ENCODE data around the gene HOXC12.
A peak's percentile ranks its signal among the peaks of the same experiment; 100 is the strongest.

HOXC12 gene

GRCh38 chr12:53983950-53984572 is 29.4 kb downstream of the HOXC12 start:
- no peak for DNase-seq (ENCODE audit: low read depth in 2 of 2)

- peak; percentile 83 to 85 for DNase-seq (ENCODE audit: low read depth in 2 of 2)
Measured at GRCh38 chr12:53984901-53985691, 30.4 kb downstream of the HOXC12 start, which contains the start of gene HOXC10. TSS of gene HOXC10 (plus strand) at chr12:53985146. CDS start at chr12:53985260, 114 bp downstream.

GRCh38 chr12:53985692-53985993 is 30.9 kb downstream of the HOXC12 start:
- DNase-seq (ENCODE audit: low read depth in 2 of 2) = no peak

- DNase-seq (ENCODE audit: low read depth in 2 of 2) = no peak
Measured at GRCh38 chr12:53985994-53986685, 31.4 kb downstream of the HOXC12 start.

- no peak for DNase-seq (ENCODE audit: low read depth in 2 of 2)
Measured at GRCh38 chr12:53986686-53987483, 32.2 kb downstream of the HOXC12 start.

- DNase-seq (ENCODE audit: low read depth in 2 of 2) = no peak
Measured at GRCh38 chr12:53987787-53988230, 33.1 kb downstream of the HOXC12 start.

- DNase-seq (ENCODE audit: low read depth in 2 of 2) = no peak
Measured at GRCh38 chr12:53988541-53989226, 34.0 kb downstream of the HOXC12 start.

GRCh38 chr12:53989227-53990113 is 34.8 kb downstream of the HOXC12 start:
- DNase-seq (ENCODE audit: low read depth in 2 of 2) = no peak

GRCh38 chr12:53990311-53991076 is 35.8 kb downstream of the HOXC12 start:
- no peak for DNase-seq (ENCODE audit: low read depth in 2 of 2)

- DNase-seq (ENCODE audit: low read depth in 2 of 2) = no peak
Measured at GRCh38 chr12:53991077-53991460, 36.4 kb downstream of the HOXC12 start.

- no peak for DNase-seq (ENCODE audit: low read depth in 2 of 2)
Measured at GRCh38 chr12:53992377-53992889, 37.7 kb downstream of the HOXC12 start.

- DNase-seq (ENCODE audit: low read depth in 2 of 2) = no peak
Measured at GRCh38 chr12:53993162-53994008, 38.7 kb downstream of the HOXC12 start.

GRCh38 chr12:53994009-53994263 is 39.2 kb downstream of the HOXC12 start:
- no peak for DNase-seq (ENCODE audit: low read depth in 2 of 2)

- no peak for DNase-seq (ENCODE audit: low read depth in 2 of 2)
Measured at GRCh38 chr12:53994264-53995001, 39.7 kb downstream of the HOXC12 start.

GRCh38 chr12:53995002-53995377 is 40.3 kb downstream of the HOXC12 start:
- no peak for DNase-seq (ENCODE audit: low read depth in 2 of 2)

- DNase-seq (ENCODE audit: low read depth in 2 of 2) = no peak
Measured at GRCh38 chr12:53995378-53996239, 40.9 kb downstream of the HOXC12 start.

Measured in stimulated activated CD4-positive, alpha-beta T cell treated with anti-CD3 and anti-CD28 coated beads, Interleukin-15, amount 100 ng/mL, for 48 hours (primary cell).